ENCODE data around the gene NLK. TPM values are rescaled to one million over a fixed set of nuclear protein-coding genes. Genes with fewer than 3 reads are reported as not detected.
A peak's percentile ranks its signal among the peaks of the same experiment; 100 is the strongest.
"Not testable (repeated sequence)": the region's sequence is repeated elsewhere in the genome, so short reads cannot be mapped to it uniquely, and the experiment has no call there.

The NLK gene
- total and polyA plus RNA-seq, 7 donors: 4.0 to 13.0 (median 8.1) TPM

DNA sequence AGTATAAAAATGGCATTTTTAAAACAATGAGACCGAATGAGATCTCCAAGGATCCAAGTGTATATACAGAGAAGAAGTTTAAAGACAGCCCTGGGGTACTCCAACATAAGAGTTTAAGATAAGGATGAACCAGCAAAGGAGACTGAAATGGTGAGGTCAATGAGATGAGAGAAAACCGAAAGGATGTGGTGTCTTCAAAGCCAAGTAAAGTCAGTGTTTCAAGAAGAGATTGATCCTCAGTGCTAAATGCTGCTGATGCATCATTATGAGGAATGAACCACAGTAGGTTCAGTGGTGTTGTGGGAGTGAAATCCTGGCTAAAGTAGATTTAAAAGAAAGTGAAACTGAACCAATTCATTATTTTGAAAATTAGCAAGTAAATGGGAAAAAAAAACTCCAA lies 38.1 kb upstream of the NLK start:
- Histone ChIP-seq H3K27me3 (ENCODE audit: insufficient read depth in 3 of 3, low read length in 2 of 3) (peaks cover 0 to 2% (median 0%) of the 10 kb centered on the region in 3 donors), H3K36me3 (ENCODE audit: insufficient read depth in 1 of 2, low read depth in 1 of 2) (no peaks in the 10 kb centered on the region), H3K4me1 (no peaks in the 10 kb centered on the region), H3K27ac (no peak overlapping the region), H3K4me3 (no peak overlapping the region), H3K9me3 (no peaks in the 10 kb centered on the region)
- intact Hi-C loops (cut with DNase I): no loop called here
- TF ChIP-seq, protein P1, sequence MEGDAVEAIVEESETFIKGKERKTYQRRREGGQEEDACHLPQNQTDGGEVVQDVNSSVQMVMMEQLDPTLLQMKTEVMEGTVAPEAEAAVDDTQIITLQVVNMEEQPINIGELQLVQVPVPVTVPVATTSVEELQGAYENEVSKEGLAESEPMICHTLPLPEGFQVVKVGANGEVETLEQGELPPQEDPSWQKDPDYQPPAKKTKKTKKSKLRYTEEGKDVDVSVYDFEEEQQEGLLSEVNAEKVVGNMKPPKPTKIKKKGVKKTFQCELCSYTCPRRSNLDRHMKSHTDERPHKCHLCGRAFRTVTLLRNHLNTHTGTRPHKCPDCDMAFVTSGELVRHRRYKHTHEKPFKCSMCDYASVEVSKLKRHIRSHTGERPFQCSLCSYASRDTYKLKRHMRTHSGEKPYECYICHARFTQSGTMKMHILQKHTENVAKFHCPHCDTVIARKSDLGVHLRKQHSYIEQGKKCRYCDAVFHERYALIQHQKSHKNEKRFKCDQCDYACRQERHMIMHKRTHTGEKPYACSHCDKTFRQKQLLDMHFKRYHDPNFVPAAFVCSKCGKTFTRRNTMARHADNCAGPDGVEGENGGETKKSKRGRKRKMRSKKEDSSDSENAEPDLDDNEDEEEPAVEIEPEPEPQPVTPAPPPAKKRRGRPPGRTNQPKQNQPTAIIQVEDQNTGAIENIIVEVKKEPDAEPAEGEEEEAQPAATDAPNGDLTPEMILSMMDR (IDR thresholded peaks at IDR 0.05): no peak
- DNase-seq: no peak
- 64 to 67% (median 65%) methylated on average over 2 of the region's 2 CpGs for WGBS, 3 donors
- no peak for ATAC-seq

GRCh38 chr17:28007925-28008324 lies 34.6 kb upstream of the NLK start:
- H3K27ac ChIP-seq; DNase-seq; H3K4me3 ChIP-seq; H3K27me3 ChIP-seq (ENCODE audit: insufficient read depth in 3 of 3, low read length in 2 of 3); H3K4me1 ChIP-seq; H3K9me3 ChIP-seq; intact Hi-C loops (cut with DNase I); ATAC-seq; H3K36me3 ChIP-seq (ENCODE audit: insufficient read depth in 1 of 2, low read depth in 1 of 2): not testable (repeated sequence)
- WGBS, 3 donors: 94 to 96% (median 95%) methylated on average over 4 of the region's 4 CpGs

GRCh38 chr17:28008513-28008912 lies 34.0 kb upstream of the NLK start:
- intact Hi-C loops (cut with DNase I): no loop called here
- WGBS, 3 donors: 5 to 8% (median 8%) methylated on average over 2 of the region's 2 CpGs
- no peak for ATAC-seq

GRCh38 chr17:28010406-28010805 lies 32.1 kb upstream of the NLK start:
- whole genome bisulfite sequencing, 3 donors: 39 to 57% (median 43%) methylated on average over 2 of the region's 2 CpGs

More at GRCh38 chr17:28008513-28008912, 34.0 kb upstream of the NLK start:
- no peaks in the 10 kb centered on the region for H3K36me3 ChIP-seq (ENCODE audit: insufficient read depth in 1 of 2, low read depth in 1 of 2)
- no peak overlapping the region for H3K27ac ChIP-seq
- DNase-seq: no peak
- H3K4me1 ChIP-seq: no peaks in the 10 kb centered on the region
- no peaks in the 10 kb centered on the region for H3K9me3 ChIP-seq
- H3K4me3 ChIP-seq: no peak overlapping the region
- H3K27me3 ChIP-seq (ENCODE audit: insufficient read depth in 3 of 3, low read length in 2 of 3): peaks cover 0 to 4% (median 0%) of the 10 kb centered on the region in 3 donors
- TF ChIP-seq, protein P1 (IDR thresholded peaks at IDR 0.05): no peak

DNA sequence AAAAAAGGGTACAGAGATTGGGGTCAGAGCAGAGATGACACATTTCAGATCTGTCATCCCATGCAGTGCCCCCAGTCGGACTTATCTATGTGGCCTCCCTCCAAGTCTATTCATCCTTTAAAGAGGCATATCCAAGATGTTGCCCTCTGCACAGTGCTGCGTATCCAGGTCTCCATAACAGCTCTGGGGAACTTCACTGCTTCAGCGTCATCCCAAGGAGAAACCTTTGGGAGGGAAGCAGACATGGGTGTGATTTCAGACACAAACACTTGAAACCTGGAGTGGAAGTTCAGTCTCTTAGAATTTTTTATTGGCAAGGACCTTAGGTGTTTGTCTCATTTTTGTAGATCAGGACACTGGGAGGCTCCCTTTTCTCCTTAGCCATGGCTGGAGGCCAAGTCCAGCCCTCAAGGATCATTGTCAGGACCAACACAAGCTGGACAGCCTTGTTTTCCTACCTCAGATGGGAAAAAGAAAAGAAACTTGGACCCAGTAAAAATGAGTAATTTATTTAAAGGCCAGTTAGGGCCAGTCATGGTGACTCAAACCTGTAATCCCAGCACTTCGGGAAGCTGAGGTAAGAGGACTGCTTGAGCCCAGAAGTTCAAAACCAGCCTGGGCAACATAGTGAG lies 23.9 kb upstream of the NLK start:
- H3K27me3 ChIP-seq (ENCODE audit: insufficient read depth in 3 of 3, low read length in 2 of 3): peaks cover 0 to 2% (median 0%) of the 10 kb centered on the region in 3 donors
- no peaks in the 10 kb centered on the region for H3K4me1 ChIP-seq
- no peak overlapping the region for H3K4me3 ChIP-seq
- no peaks in the 10 kb centered on the region for H3K36me3 ChIP-seq (ENCODE audit: insufficient read depth in 1 of 2, low read depth in 1 of 2)
- H3K9me3 ChIP-seq: no peaks in the 10 kb centered on the region
- H3K27ac ChIP-seq: no peak overlapping the region
- TF ChIP-seq, protein P1 (IDR thresholded peaks at IDR 0.05): no peak
- no peak for ATAC-seq
- intact Hi-C loops (cut with DNase I): no loop called here
- DNase-seq: peak in 1 of 2 donors; percentile 30
- WGBS, 3 donors: 62 to 73% (median 65%) methylated on average over 4 of the region's 4 CpGs

More at GRCh38 chr17:28010406-28010805, 32.1 kb upstream of the NLK start:
- Histone ChIP-seq H3K4me3 (no peak overlapping the region), H3K4me1 (no peaks in the 10 kb centered on the region), H3K36me3 (ENCODE audit: insufficient read depth in 1 of 2, low read depth in 1 of 2) (no peaks in the 10 kb centered on the region), H3K27ac (no peak overlapping the region), H3K27me3 (ENCODE audit: insufficient read depth in 3 of 3, low read length in 2 of 3) (peaks cover 0 to 4% (median 0%) of the 10 kb centered on the region in 3 donors), H3K9me3 (no peaks in the 10 kb centered on the region)
- TF ChIP-seq, protein P1 (IDR thresholded peaks at IDR 0.05): no peak
- no peak for DNase-seq
- intact Hi-C loops (cut with DNase I): no loop called here
- ATAC-seq: no peak
